Breast epithelium (tissue), 4 donors: Measurements from ENCODE around the gene ACVRL1. TPM values are rescaled to one million over a fixed set of nuclear protein-coding genes. Genes with fewer than 3 reads are reported as not detected.

Source experiments
- DNase-seq, 2 donors: peaks; one replicate each; pipeline ENCODE4 v3.0.0-alpha.2; 2019; ENCODE audit warnings: low spot score in 2 of 2
- H3K27ac ChIP-seq, 2 donors: fragments of 200-600 bp; sonication (generic) in 1 of 2; one replicate each; pipeline ENCODE4 v1.5.1; 2016 to 2019; ENCODE audit warnings: mild to moderate bottlenecking in 1 of 2
- H3K27me3 ChIP-seq, 2 donors: fragments of 200-600 bp; sonication (generic) in 1 of 2; one replicate each; pipeline versions ENCODE4 v1.5.1 to v1.6.0; 2017 to 2019; ENCODE audit warnings: control low read depth in 1 of 2, mild to moderate bottlenecking in 1 of 2
- H3K36me3 ChIP-seq: fragments of 200-600 bp; one replicate; pipeline ENCODE4 v1.5.1; 2019
- H3K4me1 ChIP-seq, 2 donors: fragments of 200-600 bp; sonication (generic); one replicate each; pipeline ENCODE4 v1.5.1; 2016 to 2019; ENCODE audit warnings: control low read depth in 1 of 2
- H3K4me3 ChIP-seq, 3 donors: fragments of 200-600 bp; sonication (generic); 1 replicate in 2 of 3; 2 replicates in 1 of 3; pipeline ENCODE4 v1.5.1; 2016 to 2019; ENCODE audit warnings: mild to moderate bottlenecking in 3 of 3, moderate library complexity in 2 of 3
- H3K9me3 ChIP-seq, 2 donors: fragments of 200-600 bp; sonication (generic) in 1 of 2; one replicate each; pipeline ENCODE4 v1.5.1; 2016 to 2019; ENCODE audit warnings: control low read depth in 1 of 2
- POLR2A ChIP-seq: fragments of 450-650 bp; IDR thresholded peaks from one replicate; pipeline ENCODE4 v1.6.1; 2016; ENCODE audit warnings: antibody characterized with exemption, mild to moderate bottlenecking, moderate library complexity
- POLR2AphosphoS5 ChIP-seq, 3 donors: sonication (generic); formaldehyde crosslinking; IDR thresholded peaks; one replicate each; pipeline ENCODE4 v1.6.1; 2017; ENCODE audit warnings: antibody characterized with exemption in 3 of 3
- intact Hi-C: fragments of 100-400 bp; cut with DNase I; formaldehyde crosslinking; loops from one replicate; pipeline ENCODE4 v1.15.1; 2023; ENCODE audit warnings: low total_unique reads
- total RNA-seq, 3 donors: library from RNA; depleted of rRNA; stranded (reverse); fragments of >200 nt; gene quantifications; one replicate each; pipeline ENCODE4 v1.1.0, GENCODE V29; 2016
- TF ChIP-seq, protein P1 (sequence below), 3 donors: fragments of 450-650 bp; IDR thresholded peaks; one replicate each; pipeline ENCODE4 v1.5.1; 2016 to 2017; ENCODE audit warnings: antibody characterized with exemption in 3 of 3, mild to moderate bottlenecking in 3 of 3, moderate library complexity in 3 of 3

Gene ACVRL1
- total RNA-seq, 3 donors from 2014 or later, result 24.7 to 274 (median 109) TPM

GRCh38 chr12:51943346-51943745 is 36.0 kb downstream of the ACVRL1 start:
- Histone ChIP-seq H3K4me3 (no peak overlapping the region), H3K36me3 (no peaks in the 10 kb centered on the region), H3K4me1 (no peaks in the 10 kb centered on the region), H3K27me3 (no peaks in the 10 kb centered on the region), H3K9me3 (peaks cover 3 to 9% of the 10 kb centered on the region in 2 donors), H3K27ac (no peak overlapping the region)
- TF ChIP-seq POLR2AphosphoS5 (IDR thresholded peaks at IDR 0.05) (no peak), POLR2A (no peak)
- TF ChIP-seq, protein P1, sequence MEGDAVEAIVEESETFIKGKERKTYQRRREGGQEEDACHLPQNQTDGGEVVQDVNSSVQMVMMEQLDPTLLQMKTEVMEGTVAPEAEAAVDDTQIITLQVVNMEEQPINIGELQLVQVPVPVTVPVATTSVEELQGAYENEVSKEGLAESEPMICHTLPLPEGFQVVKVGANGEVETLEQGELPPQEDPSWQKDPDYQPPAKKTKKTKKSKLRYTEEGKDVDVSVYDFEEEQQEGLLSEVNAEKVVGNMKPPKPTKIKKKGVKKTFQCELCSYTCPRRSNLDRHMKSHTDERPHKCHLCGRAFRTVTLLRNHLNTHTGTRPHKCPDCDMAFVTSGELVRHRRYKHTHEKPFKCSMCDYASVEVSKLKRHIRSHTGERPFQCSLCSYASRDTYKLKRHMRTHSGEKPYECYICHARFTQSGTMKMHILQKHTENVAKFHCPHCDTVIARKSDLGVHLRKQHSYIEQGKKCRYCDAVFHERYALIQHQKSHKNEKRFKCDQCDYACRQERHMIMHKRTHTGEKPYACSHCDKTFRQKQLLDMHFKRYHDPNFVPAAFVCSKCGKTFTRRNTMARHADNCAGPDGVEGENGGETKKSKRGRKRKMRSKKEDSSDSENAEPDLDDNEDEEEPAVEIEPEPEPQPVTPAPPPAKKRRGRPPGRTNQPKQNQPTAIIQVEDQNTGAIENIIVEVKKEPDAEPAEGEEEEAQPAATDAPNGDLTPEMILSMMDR (IDR thresholded peaks at IDR 0.05), result no peak
- intact Hi-C loops, result no loop called here
- no peak for DNase-seq

- no peak overlapping the region for H3K27ac ChIP-seq
- no peaks in the 10 kb centered on the region for H3K27me3 ChIP-seq
- H3K9me3 ChIP-seq, result peaks cover 3 to 9% of the 10 kb centered on the region in 2 donors
- TF ChIP-seq POLR2A, result no peak
- TF ChIP-seq POLR2AphosphoS5 (IDR thresholded peaks at IDR 0.05), result no peak
- TF ChIP-seq, protein P1 (IDR thresholded peaks at IDR 0.05), result no peak
- DNase-seq, result no peak
- H3K4me3 ChIP-seq, result no peak overlapping the region
- no peaks in the 10 kb centered on the region for H3K36me3 ChIP-seq
- H3K4me1 ChIP-seq, result no peaks in the 10 kb centered on the region
- intact Hi-C loops, result no loop called here
These were observed 37.4 kb downstream of the ACVRL1 start for GRCh38 chr12:51944608-51945233.

GRCh38 chr12:51947246-51947996 is 40.1 kb downstream of the ACVRL1 start:
- H3K9me3 ChIP-seq, result peaks cover 3 to 9% of the 10 kb centered on the region in 2 donors
- H3K36me3 ChIP-seq, result no peaks in the 10 kb centered on the region
- no peaks in the 10 kb centered on the region for H3K27me3 ChIP-seq
- no peaks in the 10 kb centered on the region for H3K4me1 ChIP-seq
- TF ChIP-seq POLR2A (no peak), POLR2AphosphoS5 (IDR thresholded peaks at IDR 0.05) (no peak)
- TF ChIP-seq, protein P1 (IDR thresholded peaks at IDR 0.05), result no peak
- intact Hi-C loops, result no loop called here
- no peak for DNase-seq
- no peak overlapping the region for H3K27ac ChIP-seq
- no peak overlapping the region for H3K4me3 ChIP-seq

DNA sequence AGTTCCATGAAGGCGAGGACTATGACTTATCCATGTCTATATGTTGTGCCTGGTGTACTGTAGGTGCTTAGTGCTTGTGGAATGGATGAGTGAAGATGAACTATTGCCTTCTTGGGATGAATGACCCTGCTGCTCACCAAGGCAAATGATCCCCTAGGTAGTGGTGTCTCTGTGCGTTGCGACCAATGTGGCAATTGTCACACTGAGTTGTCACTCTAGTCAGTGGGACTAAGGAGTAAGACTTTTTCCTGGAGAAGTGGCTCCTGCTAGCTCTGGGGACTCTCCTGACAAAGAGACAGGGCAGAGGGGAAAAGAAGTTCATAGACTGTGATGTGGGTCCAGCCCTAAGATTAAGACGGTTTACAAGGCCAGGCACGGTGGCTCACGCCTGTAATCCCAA is 40.8 kb downstream of the ACVRL1 start:
- H3K36me3 ChIP-seq, result no peaks in the 10 kb centered on the region

More for the DNA sequence above, 40.8 kb downstream of the ACVRL1 start:
- TF ChIP-seq, protein P1 (IDR thresholded peaks at IDR 0.05), result no peak
- no peak for TF ChIP-seq POLR2A
- TF ChIP-seq POLR2AphosphoS5 (IDR thresholded peaks at IDR 0.05), result no peak
- no peak for DNase-seq
- Histone ChIP-seq H3K27me3 (no peaks in the 10 kb centered on the region), H3K4me3 (no peak overlapping the region), H3K27ac (no peak overlapping the region), H3K4me1 (no peaks in the 10 kb centered on the region), H3K9me3 (peaks cover 3 to 9% of the 10 kb centered on the region in 2 donors)
- intact Hi-C loops, result no loop called here
